Sigmoid colon (tissue), 4 donors: Measurements from ENCODE around the gene MAP1B.

ENCODE experiments used
- CTCF ChIP-seq, 4 experiments: fragments of 450-650 bp in 3 of 4; fragments of 200-600 bp in 1 of 4; IDR thresholded peaks; one replicate each; pipeline ENCODE4 v1.5.1; 2016 to 2019; ENCODE audit warnings: antibody characterized with exemption in 4 of 4, mild to moderate bottlenecking in 3 of 4, moderate library complexity in 2 of 4
- EP300 ChIP-seq, 4 donors: sonication (generic); formaldehyde crosslinking; IDR thresholded peaks; one replicate each; pipeline ENCODE4 v1.6.1; 2017; ENCODE audit warnings: antibody characterized with exemption in 4 of 4

GRCh38 chr5:72065751-72066255 is 41.5 kb upstream of the MAP1B start:
- TF ChIP-seq EP300 (IDR thresholded peaks at IDR 0.05) (no peak), CTCF (IDR thresholded peaks at IDR 0.05) (no peak)
